ENCODE measurements around the gene ANP32E.

GRCh38 chr1:150227228-150227627, 8.7 kb downstream of the ANP32E start:
- TF ChIP-seq SIN3A (IDR thresholded peaks at IDR 0.05; ENCODE audit: borderline replicate concordance, insufficient read depth, low read length) = no peak
- no peak for TF ChIP-seq TAF1 (IDR thresholded peaks at IDR 0.05; ENCODE audit: borderline replicate concordance, insufficient read depth, low read length)
- TF ChIP-seq POLR2AphosphoS5 (IDR thresholded peaks at IDR 0.05; ENCODE audit: low read depth, low read length) = no peak
- TF ChIP-seq REST (IDR thresholded peaks at IDR 0.05; ENCODE audit: insufficient read depth in 1 of 2, low read depth in 2 of 2, low read length in 2 of 2) = no peak

Data from PFSK-1 (cell line).